ENCODE data around the gene DHRS7C.

DNA sequence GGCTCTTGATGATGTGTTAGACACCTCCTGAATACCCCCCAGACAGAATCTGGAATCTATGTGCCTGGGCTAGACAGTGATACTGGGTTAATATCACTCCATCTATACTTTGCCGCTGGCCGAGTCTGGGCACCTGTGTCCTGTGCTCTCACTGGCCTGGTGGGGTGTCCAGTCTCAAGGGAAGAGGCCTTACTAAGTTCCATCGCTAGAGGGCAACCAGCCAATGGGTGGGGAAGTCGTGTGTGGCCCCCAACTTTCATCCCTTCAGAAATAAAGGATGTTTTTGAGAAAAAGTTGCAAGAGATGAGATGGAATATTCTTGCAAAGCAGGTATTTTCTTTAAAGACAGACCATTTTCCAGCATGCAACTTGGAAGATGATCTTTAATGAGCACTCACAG lies 32.7 kb upstream of the DHRS7C start:
- TF ChIP-seq, protein P1, sequence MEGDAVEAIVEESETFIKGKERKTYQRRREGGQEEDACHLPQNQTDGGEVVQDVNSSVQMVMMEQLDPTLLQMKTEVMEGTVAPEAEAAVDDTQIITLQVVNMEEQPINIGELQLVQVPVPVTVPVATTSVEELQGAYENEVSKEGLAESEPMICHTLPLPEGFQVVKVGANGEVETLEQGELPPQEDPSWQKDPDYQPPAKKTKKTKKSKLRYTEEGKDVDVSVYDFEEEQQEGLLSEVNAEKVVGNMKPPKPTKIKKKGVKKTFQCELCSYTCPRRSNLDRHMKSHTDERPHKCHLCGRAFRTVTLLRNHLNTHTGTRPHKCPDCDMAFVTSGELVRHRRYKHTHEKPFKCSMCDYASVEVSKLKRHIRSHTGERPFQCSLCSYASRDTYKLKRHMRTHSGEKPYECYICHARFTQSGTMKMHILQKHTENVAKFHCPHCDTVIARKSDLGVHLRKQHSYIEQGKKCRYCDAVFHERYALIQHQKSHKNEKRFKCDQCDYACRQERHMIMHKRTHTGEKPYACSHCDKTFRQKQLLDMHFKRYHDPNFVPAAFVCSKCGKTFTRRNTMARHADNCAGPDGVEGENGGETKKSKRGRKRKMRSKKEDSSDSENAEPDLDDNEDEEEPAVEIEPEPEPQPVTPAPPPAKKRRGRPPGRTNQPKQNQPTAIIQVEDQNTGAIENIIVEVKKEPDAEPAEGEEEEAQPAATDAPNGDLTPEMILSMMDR (IDR thresholded peaks at IDR 0.05), result no peak
- no peak for TF ChIP-seq POLR2A (IDR thresholded peaks at IDR 0.05)
